ENCODE measurements around the gene CHST11. TPM values are rescaled to one million over a fixed set of nuclear protein-coding genes. Genes with fewer than 3 reads are reported as not detected.

The CHST11 gene
- total and polyA plus RNA-seq, 9 of the 15 experiments (the other 6 are each of a cell fraction or from before 2014, with no cell fraction given) = 2.3 to 38.7 (median 15.0) TPM

GRCh38 chr12:104600790-104601739 lies 144.3 kb downstream of the CHST11 start (continued):
- no peak for TF ChIP-seq IRF9 (tag; IDR thresholded peaks at IDR 0.05)
- TF ChIP-seq E2F1 (CRISPR knock-in tag; IDR thresholded peaks at IDR 0.05) = no peak
- no peak for TF ChIP-seq SMC3 (conservative IDR thresholded peaks at IDR 0.05; ENCODE audit: insufficient read depth, low read depth, low read length)
- TF ChIP-seq MIER1 (IDR thresholded peaks at IDR 0.05; ENCODE audit: low read depth) = 0 out of 2 replicates have a peak, but pooled peaks have one; percentile 37
- TF ChIP-seq RCOR1 (IDR thresholded peaks at IDR 0.05; ENCODE audit: borderline replicate concordance in 1 of 2, low read depth in 2 of 2, low read length in 2 of 2) = 0 out of 4 replicates have a peak, but pooled peaks of 1 of the 2 experiments have one; percentile 30
- peak in 1 of 2 experiments; percentile 31; a peak in 2 of 4 replicates for TF ChIP-seq NRF1 (conservative IDR thresholded peaks at IDR 0.05 in 1 of 2, IDR thresholded peaks at IDR 0.05 in 1 of 2)
- peak; percentile 60 for TF ChIP-seq SMARCE1 (IDR thresholded peaks at IDR 0.05)
- peak in 1 of 2 experiments; percentile 77; a peak in 1 of 4 replicates for TF ChIP-seq BCLAF1 (IDR thresholded peaks at IDR 0.05; ENCODE audit: borderline replicate concordance in 1 of 2, control insufficient read depth in 1 of 2, low read depth in 2 of 2, low read length in 1 of 2)
- TF ChIP-seq MLX (CRISPR knock-in tag; conservative IDR thresholded peaks at IDR 0.05) = no peak
- TF ChIP-seq MTA1 (IDR thresholded peaks at IDR 0.05; ENCODE audit: borderline replicate concordance) = peak; percentile 84
